Measurements from ENCODE around the gene OGT.

DNA sequence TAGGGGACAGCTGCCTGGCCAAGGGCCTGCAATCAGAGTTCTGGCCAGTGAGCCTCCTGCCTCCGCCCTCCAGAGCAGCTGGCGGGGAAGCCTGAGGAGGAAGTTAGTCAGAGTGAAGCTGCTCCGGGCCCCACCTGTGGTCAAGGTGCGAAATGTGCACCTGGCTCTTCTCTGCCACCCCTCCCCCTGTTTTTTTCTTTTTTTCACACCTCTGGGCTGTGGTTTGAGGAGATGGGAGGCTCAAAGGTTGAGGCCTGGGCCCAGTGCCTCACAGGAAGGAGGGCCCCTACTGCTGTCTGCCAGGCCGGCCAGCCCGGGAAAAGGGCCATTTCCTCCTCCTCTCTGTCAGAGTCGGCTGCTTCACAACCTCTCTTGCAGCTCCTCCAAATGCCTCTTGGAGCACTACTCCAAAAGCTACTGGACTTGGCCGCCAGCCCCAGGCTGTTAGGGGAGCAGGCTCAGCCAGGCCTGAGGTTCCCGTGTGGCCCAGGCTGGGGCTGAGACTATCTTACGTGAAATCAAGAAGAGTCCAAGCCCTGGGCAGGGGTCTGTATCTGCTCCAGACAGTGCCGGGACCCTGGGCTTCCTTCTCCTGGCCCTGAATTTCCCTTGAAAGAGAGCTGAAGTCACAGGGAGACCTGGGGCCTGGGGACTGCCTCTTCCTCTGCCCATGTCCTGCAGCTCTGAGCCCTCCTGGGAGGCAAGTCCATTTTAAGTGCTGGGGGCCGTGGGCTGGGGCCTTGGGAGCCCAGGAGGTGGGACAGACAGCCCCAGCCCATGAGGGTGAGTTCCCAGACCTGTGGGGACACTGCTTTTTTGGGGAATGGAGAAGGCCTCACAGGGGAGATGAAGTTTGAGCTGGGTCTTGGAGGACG, 89.9 kb downstream of the OGT start:
- TF ChIP-seq EZH2 (IDR thresholded peaks at IDR 0.05; ENCODE audit: borderline replicate concordance, low read depth, low read length, poor library complexity, severe bottlenecking) (no peak), CTCF (conservative IDR thresholded peaks at IDR 0.05; ENCODE audit: low read depth, low read length) (no peak)
